ENCODE results near the gene YOD1. TPM values are rescaled to one million over a fixed set of nuclear protein-coding genes. Genes with fewer than 3 reads are reported as not detected.
A peak's percentile ranks its signal among the peaks of the same experiment; 100 is the strongest.

Gene YOD1
- total RNA-seq, 1 donor from 2014 or later: 15.2 TPM

GRCh38 chr1:207009182-207009850 lies 41.7 kb downstream of the YOD1 start:
- peaks cover 2% of the 10 kb centered on the region for H3K27me3 Mint-ChIP-seq (ENCODE audit: low read depth)
- no peak overlapping the region for H3K4me3 Mint-ChIP-seq
- H3K27ac Mint-ChIP-seq (ENCODE audit: unreplicated experiment): no peak overlapping the region
- TF ChIP-seq CTCF (conservative IDR thresholded peaks at IDR 0.05): no peak
- peaks cover 3% of the 10 kb centered on the region for H3K9me3 Mint-ChIP-seq
- no peaks in the 10 kb centered on the region for H3K36me3 Mint-ChIP-seq (ENCODE audit: low read depth)
- peaks cover 18% of the 10 kb centered on the region for H3K4me1 Mint-ChIP-seq
- no peak for DNase-seq (ENCODE audit: low read depth, low spot score)

DNA sequence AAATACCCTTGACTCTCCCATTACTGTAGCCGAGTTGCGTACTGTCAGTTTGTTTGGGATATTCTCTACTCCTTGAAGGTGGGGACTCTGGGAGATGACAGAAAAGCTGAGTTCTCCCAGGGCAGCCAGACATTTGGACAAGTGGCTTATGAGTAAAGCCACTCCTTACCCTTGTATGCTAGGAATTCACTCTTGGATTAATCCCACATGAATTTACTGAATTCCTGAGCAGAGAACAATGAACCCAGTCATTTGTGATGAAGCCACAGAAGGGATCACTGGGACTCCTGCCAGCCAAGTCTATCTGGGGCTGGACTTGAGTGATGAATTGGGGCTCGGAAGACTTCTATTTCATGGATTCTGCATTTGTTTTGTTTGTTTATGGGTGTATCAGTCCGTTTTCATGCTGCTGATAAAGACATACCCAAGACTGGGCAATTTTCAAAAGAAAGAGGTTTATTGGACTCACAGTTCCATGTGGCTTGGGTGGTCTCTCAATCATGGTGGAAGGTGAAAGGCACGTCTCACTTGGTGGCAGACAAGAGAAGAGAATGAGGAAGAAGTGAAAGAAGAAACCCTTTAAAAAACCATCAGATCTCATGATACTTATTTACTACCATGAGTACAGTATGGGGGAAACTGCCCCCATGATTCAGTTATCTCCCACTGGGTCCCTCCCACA lies 43.5 kb downstream of the YOD1 start:
- no peak for DNase-seq (ENCODE audit: low read depth, low spot score)
- H3K27me3 Mint-ChIP-seq (ENCODE audit: low read depth): no peaks in the 10 kb centered on the region
- H3K36me3 Mint-ChIP-seq (ENCODE audit: low read depth): no peaks in the 10 kb centered on the region
- H3K27ac Mint-ChIP-seq (ENCODE audit: unreplicated experiment): no peak overlapping the region
- H3K4me3 Mint-ChIP-seq: no peak overlapping the region
- TF ChIP-seq CTCF (conservative IDR thresholded peaks at IDR 0.05): no peak
- peaks cover 3% of the 10 kb centered on the region for H3K9me3 Mint-ChIP-seq
- peaks cover 18% of the 10 kb centered on the region for H3K4me1 Mint-ChIP-seq

DNA sequence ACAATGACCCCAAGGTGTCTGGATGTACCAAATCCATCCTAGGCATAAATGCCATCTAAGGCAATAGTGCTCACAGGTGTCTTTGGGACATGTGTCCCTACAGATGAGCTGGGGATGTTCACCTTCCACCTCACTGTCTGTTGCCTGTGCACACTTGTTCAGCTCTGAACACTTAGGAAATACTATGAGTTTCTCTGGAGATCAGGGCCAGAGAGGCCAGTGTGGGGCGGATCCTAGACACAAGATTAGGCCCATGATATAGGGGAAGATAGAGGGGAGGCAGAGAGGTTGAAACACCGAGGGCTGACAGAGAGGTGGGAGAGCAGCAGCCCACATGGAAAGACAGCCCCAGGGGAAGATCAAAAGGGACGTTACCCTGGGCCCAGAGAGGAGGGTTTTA lies 44.1 kb downstream of the YOD1 start:
- peaks cover 3% of the 10 kb centered on the region for H3K9me3 Mint-ChIP-seq
- DNase-seq (ENCODE audit: low read depth, low spot score): no peak
- no peak overlapping the region for H3K4me3 Mint-ChIP-seq
- no peak for TF ChIP-seq CTCF (conservative IDR thresholded peaks at IDR 0.05)
- H3K36me3 Mint-ChIP-seq (ENCODE audit: low read depth): no peaks in the 10 kb centered on the region
- H3K27me3 Mint-ChIP-seq (ENCODE audit: low read depth): no peaks in the 10 kb centered on the region
- peak overlapping the region; percentile 71 for H3K27ac Mint-ChIP-seq (ENCODE audit: unreplicated experiment)
- H3K4me1 Mint-ChIP-seq: peaks cover 18% of the 10 kb centered on the region

DNA sequence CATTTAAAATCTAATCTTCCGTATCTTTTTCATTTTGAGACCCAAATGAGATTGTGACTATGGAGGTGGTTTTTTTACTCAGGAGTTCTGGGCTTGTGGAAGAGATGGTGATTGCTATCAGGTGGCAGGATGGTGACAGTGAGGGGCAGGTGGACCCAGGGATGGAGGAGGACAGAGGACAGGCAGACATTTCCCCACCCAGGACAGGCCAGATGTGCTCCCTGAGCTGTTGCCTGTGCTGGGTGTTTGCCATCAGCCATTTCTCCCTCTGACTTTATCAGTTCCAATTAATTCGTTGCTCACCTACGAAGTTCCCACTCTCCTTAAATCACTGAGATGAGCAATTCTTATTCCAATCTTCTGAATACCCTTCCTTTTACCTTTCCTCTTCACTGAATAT lies 44.9 kb downstream of the YOD1 start:
- H3K4me1 Mint-ChIP-seq: peaks cover 18% of the 10 kb centered on the region
- DNase-seq (ENCODE audit: low read depth, low spot score): no peak
- peaks cover 3% of the 10 kb centered on the region for H3K27me3 Mint-ChIP-seq (ENCODE audit: low read depth)
- H3K36me3 Mint-ChIP-seq (ENCODE audit: low read depth): no peaks in the 10 kb centered on the region
- no peak for TF ChIP-seq CTCF (conservative IDR thresholded peaks at IDR 0.05)
- H3K9me3 Mint-ChIP-seq: peaks cover 3% of the 10 kb centered on the region
- H3K4me3 Mint-ChIP-seq: no peak overlapping the region
- no peak overlapping the region for H3K27ac Mint-ChIP-seq (ENCODE audit: unreplicated experiment)

DNA sequence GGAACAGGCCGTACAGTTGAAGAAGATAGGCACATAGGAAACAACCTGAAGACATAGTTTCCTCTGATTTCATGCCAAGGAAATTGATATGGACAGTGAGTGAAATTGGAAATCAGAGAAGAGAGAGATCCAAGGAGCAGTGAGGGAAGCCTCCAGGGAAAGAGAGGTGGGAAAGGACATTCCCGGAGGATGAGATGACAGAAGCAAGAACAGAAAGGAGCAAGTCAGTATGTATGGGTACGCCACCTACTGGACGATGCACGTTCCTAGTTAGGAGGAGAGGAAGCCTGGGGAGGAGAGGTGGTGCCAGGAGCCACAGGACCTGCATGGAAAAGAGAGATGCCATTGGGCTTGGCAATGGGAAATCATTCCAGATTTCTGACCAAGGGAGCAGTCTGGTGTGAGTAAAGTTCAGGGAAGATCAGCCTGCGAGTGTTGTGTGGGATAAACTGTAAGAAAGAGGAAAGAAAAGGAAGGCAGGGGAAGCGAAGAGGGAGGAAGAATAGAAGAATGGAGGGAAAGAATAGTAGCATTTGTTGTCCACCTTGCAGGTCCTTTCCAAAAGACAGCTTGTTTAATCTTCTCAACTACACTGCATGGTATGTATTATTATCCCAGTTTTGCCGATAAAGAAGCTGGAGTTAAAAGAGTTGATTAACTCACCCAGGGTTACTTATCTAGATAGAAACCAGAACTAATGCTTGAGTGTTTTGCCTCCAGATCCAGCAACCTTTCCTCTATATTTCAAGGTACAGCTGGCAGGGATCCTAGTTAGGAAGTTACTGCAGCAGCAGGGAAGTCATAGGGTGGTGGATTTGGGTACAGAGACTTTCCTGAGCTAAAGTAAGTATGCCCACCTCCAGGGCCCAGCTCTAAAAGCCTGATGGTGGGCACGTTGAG lies 45.8 kb downstream of the YOD1 start:
- DNase-seq (ENCODE audit: low read depth, low spot score): peak; percentile 62
- Mint-ChIP-seq H3K9me3 (peaks cover 3% of the 10 kb centered on the region), H3K4me3 (no peak overlapping the region), H3K27me3 (ENCODE audit: low read depth) (peaks cover 3% of the 10 kb centered on the region), H3K4me1 (peaks cover 18% of the 10 kb centered on the region), H3K36me3 (ENCODE audit: low read depth) (no peaks in the 10 kb centered on the region), H3K27ac (ENCODE audit: unreplicated experiment) (no peak overlapping the region)
- peak; percentile 69 for TF ChIP-seq CTCF (conservative IDR thresholded peaks at IDR 0.05)

Measured in neural crest cell (in vitro differentiated cells).